HG03045 (cell line): ENCODE measurements around the gene SEC62.

Experiments used
- ATAC-seq: cut with Tn5 transposase; IDR thresholded peaks from one replicate; pipeline ENCODE4 v1.9.1; 2021; ENCODE audit warnings: mild to moderate bottlenecking, moderate library complexity; ENCODE audit not compliant: unreplicated experiment

SEC62 gene

GRCh38 chr3:169966428-169966950 lies at the start of gene SEC62:
TSS of gene SEC62 (plus strand) at chr3:169966807. CDS start at chr3:169966823, 16 bp downstream.
- peak; percentile 89 for ATAC-seq

DNA sequence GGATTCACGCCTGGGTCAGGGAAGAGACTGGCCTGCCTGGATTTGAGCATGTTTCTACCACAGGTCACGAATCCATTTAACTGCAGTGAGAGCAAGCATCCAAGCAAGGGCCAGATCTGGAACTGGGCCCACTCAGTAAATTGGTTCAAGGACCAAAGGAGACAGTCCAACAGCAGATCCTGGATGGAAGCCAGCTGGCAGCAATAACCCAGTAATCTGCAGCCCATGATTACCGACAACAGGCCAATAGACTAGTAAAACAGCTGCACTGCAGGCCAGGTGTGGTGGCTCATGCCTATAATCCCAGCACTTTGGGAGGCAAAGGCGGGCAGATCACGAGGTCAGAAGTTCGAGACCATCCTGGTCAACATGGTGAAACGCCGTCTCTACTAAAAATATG lies 43.4 kb upstream of the SEC62 start:
- ATAC-seq = no peak

DNA sequence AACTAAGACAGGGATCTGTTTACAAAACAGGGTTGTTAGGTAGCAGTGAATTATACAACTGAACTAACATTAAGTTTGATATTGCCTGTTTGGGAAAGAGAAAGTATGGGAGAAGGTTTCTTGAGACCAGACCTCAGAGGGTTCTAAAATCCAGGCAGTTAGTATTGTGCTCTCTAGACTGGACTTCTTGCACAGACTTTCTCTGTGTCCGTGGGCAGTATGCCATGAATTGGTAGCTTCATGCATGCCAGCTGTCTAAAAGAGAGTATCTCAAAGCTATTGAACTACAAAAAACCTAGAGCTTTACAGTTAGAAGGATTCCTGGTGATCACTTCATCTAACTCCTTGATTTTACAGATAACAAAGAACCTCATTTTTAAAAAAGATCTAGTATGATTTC lies 42.8 kb upstream of the SEC62 start:
- ATAC-seq = no peak

GRCh38 chr3:169929830-169930519 lies 36.6 kb upstream of the SEC62 start:
- ATAC-seq = no peak

- no peak for ATAC-seq
Measured at GRCh38 chr3:169930843-169931242, 35.8 kb upstream of the SEC62 start.

DNA sequence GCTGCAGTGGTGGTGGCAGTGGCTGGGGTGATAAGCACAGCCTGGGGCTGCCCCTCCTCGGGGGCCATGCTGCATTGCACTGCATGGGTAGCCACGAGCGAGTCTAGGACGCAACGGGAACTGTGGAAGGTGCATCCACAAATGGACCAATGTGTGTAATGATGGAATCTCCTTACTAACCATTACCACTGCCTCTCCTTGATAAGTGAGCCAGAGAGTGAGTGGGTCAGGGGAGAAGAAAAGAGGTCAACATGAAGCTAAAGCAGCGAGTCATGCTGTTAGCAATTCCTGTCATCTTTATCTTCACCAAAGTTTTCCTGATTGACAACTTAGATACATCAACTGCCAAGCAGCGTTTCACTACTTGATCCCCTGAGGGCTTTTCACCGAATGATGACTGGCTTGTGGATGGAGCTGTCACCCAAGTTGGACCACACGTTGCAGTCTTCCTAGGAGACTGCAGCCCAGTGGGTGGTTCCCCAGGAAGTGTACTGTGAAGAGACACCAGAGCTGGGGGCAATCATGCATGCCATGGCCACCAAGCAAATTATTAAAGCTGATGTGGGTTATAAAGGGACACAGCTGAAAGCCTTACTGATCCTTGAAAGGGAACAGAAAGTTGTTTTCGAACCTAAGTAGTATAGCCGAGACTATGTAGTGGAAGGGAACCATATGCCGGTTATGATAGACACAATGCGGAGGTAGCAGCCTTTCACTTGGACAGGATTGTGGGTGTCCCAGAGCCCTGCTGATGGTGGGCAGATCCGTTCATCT lies 34.7 kb upstream of the SEC62 start:
- peak; percentile 86 for ATAC-seq

GRCh38 chr3:169939320-169939719 lies 27.3 kb upstream of the SEC62 start:
- ATAC-seq = no peak

- ATAC-seq = no peak
Measured at GRCh38 chr3:169939751-169940150, 26.9 kb upstream of the SEC62 start.

DNA sequence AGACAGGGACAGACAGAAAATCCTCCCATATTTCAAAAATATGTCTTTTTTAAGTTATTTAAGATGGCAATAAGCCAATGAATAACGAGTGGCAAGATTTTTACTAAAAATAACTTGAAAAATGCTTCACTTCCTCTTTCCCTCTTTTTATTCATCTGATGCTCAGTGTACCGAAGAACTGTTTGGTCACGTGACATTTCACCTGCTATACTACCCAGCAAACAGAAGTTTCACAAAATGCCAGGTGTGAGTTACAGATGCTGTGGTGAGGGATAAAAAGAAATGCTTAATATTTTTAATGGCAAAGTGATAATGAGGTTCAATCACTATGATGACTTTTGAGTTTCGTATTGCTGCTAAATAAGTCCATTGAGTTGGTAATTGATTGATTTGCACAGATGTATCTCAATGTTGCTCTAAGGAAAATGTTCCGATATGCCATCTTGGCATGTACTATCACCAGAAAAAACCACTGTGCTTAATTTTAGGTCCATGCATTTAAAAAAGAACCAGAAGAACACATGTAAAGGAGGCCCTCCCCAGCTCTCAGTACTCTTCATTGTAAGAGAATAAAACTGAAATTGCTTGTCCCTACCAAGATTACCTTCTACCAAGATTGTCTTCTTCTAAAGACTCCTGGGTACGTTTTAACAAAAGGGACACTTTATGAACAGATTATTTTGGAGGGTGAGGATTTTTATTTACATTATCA lies 26.0 kb upstream of the SEC62 start:
- peak; percentile 79 for ATAC-seq

DNA sequence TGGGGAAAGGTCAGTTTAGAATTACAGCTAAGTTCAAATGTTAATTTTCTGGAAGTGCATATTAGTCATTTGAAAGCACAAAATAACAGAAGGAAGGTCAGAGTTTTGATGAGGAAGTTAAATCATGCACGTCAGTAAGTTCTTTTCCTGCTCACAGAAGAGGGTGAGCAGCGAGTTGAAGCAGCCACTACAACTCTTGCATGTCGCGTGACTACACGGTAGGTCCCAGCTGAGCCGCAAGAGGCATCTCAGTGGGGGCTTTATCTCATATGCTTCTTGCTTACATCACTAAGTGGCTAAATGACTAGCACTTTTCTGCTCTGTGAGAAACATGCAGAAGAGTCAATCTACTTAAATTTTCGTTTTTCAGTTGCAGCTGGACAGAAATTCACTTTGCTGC lies 21.3 kb upstream of the SEC62 start:
- peak; percentile 89 for ATAC-seq

GRCh38 chr3:169946336-169946735 lies 20.3 kb upstream of the SEC62 start:
- no peak for ATAC-seq

- ATAC-seq = no peak
Measured at GRCh38 chr3:169948559-169949448, 17.8 kb upstream of the SEC62 start.

- no peak for ATAC-seq
Measured at GRCh38 chr3:169952045-169952444, 14.6 kb upstream of the SEC62 start.

- peak; percentile 21 for ATAC-seq
Measured at GRCh38 chr3:169953462-169954141, 13.0 kb upstream of the SEC62 start.

DNA sequence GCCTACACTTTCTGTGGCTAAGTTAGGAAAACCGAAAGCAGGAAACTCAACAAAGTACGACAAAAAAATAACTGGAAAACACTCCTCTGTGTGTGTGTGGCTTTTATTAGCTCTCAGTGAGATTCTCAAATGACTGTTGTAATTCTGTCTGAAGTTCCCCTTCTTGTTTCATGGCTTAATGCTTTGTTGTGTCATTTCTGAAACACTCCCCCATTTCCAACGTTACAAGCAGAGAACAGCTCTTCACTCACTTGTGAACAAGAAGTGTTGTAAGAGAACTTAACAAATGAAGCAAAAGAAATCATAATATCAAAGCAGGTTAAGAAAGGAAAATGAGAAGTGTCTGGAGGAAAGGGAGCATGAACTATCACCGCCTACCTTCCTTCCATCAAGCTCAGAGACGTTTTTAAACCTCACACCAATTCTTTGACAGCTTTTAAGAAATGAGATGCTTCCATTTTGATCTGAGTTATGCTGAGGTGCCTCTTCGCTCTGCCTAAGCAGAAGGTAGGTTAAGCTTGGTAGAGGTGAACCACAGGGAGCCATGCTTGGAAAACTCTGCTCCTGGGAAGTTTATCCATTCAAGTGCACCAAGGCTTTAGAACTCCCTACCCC lies 12.4 kb upstream of the SEC62 start:
- peak; percentile 75 for ATAC-seq

GRCh38 chr3:169955406-169955805 lies 11.2 kb upstream of the SEC62 start:
- no peak for ATAC-seq

- ATAC-seq = no peak
Measured at GRCh38 chr3:169964176-169964575, 2.4 kb upstream of the SEC62 start.

DNA sequence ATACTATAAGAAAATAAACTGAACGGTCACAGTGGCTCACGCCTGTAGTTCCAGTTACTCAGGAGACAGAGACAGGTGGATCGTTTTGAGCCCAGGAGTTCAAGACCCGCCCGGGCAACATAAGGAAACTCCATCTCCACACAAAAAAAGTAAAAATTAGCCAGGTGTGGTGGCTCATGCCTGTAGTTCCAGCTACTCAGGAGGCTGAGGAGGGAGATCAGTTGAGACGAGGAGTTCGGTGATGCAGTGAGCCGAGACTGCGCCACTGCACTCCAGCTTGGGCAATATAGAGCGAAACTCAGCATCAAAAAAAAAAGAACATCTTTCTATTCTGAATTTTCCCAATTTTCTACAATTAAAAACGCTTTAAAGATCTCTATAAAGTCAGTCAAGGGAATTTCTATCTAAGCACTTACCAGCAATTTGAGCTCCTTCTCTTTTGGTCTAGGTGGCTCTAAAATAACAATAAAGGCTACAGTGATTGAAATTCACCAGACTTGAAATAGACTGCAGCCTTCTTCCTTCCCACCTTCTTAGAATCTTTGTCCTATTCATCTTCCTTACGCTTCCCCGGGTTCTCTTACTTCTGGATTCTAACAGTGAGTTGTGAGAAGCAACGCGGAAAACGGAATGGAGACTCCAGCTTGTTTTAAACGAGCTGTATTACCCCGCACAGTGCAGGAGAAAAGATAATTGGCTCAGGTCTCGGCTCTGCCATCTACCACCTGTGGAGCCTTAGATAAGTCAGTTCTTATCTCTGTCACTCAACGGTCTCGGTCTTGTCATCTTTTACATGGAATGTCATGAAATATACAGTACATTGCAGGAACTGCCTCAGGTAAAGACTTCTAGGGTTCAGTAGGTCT lies 812 bp upstream of the SEC62 start:
- peak; percentile 14 for ATAC-seq
